Activated CD8-positive, alpha-beta memory T cell treated with anti-CD3 and anti-CD28 coated beads, Interleukin-2, amount 50 U/mL, for 24 hours (primary cell): Measurements from ENCODE around the gene NCAM1.

Experiments
- DNase-seq: peaks from one replicate; pipeline ENCODE4 v3.0.0-alpha.2; 2020; ENCODE audit errors: extremely low read depth

The NCAM1 gene

DNA sequence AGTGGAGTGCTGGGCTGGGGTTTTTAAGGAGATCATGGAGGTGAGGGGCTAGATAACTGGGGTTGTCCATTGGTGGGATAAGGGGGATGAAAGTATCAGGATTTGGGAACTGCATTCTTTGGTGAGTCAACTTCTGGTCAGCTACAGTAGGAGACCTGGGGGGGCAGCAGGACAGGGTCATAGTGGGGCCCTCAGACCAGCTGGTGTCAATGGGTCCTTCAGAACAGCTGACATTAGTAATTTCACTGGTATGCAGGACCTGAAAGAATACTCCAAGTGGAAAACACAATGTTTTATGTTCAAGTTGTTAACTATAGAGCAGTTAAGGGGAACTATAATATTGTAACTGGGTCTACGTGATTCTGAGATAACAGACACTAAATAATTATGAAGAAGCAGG lies 350.3 kb downstream of the NCAM1 start:
- DNase-seq = no peak

DNA sequence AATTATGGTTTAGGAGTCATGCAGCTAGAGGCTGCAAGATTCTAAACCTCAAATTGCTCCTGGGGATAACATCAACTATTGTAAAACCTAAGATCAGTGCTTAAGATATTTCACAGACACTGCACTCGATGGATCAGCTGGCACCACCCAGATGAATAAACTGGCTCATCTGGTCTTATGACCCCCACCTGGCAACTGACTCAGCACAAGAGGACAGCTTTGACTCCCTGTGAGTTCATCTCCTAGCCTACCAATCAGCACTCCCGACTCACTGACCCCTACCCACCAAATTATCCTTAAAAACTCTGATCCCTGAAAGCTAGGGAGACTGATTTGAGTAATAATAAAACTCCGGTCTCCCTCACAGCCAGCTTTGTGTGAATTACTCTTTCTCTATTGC lies 352.4 kb downstream of the NCAM1 start:
- no peak for DNase-seq

DNA sequence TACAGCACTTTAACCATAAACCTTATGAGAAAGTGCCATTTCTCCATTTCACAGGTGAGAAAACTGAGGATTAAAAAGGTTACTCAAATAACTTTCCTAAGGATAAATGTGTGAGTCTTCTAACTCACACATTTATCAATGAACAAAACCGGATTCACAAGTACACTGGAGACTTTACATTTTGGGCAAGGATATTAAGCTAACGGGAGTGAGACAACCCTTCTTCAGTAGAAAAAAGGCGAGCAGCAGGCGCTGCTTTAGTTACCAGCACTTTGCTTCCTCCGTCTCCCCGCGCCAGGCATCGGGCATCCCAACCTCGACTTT lies 352.8 kb downstream of the NCAM1 start:
- no peak for DNase-seq

DNA sequence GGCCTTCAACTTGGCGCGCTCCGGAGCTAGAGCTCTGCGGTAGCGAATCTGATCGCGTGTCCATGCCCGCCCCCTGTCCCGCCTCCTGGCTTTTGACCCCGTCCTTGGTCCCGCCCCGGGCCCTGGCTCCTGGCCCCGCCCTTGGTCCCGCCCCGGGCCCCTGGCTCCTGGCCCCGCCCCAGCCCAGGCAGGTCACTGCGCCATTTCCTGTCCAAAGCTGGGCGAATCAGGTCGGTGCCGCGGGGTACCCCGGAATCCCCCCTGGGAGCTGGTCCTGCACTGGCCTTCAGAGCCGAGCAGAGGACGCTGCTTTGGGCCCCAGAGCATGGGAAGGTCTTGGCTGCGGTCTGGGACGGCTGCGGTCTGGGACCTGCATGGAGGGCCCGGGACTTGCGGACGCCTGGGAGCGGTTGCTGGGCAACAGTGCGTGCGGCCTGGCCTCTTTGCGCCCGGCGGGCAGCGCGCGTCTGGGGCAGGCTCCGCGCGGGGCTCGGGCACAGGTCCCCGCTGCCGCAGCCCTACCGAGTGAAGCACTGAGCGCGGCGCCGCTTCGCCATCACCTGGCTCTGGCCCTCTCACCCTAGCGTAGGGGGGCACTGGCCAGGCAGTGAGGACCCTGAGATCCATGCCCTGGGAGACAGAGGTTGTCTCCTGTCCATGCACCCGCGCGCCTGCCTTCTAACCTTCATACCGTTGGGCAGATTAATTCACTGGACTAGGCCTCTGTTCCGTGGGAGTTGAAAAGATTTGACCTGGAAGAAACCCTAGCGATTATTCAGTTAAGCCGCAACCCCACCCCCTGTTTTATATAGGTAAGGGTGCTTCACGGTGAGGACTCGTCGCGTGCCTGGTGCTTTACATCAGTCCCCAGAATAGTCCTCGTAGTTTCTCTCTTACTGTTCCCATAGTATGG lies 353.4 kb downstream of the NCAM1 start, which contains the start of gene TTC12:
TTC12 (plus strand) TSS at position 195 of the 913 bp plus-strand sequence. CDS start 1,675 bp downstream, outside the sequence.
- DNase-seq = peak; percentile 75

DNA sequence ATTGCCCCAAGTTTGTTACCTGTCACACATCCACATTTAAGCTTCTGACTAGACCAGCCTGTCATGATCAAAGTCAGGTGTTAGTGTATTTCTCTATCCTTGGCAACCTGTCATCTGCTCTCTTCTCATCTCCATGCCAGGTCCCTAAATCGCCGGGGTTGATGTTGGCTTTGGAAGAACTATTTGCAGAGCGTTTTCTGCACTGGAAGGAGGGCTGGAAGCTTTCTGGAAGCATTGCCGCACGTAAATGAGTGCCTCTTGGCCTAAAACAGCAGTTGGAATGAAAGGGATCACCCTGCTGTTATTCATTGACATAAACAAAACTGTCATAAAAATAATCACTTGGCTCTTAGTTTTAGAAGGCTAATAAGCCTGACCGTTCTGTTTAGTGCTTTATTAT lies 354.6 kb downstream of the NCAM1 start:
- no peak for DNase-seq

DNA sequence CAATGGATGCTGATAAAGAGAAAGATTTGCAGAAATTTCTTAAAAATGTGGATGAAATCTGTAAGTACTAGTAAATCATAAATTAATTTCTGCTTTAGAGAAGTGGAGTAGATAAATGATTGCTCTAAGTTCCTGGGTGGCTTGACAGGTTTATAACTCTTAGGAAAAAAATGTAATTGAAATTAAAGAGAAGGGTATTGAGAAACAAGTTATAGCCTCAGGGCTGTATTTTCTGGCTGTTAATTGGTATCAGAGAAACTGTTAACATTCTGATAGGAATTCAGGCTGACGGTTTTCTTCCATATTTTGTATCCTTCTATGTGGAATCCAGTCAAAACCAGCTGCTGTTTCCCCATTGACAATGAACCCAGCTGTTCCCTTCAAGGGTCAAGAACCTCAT lies 355.0 kb downstream of the NCAM1 start:
- no peak for DNase-seq

DNA sequence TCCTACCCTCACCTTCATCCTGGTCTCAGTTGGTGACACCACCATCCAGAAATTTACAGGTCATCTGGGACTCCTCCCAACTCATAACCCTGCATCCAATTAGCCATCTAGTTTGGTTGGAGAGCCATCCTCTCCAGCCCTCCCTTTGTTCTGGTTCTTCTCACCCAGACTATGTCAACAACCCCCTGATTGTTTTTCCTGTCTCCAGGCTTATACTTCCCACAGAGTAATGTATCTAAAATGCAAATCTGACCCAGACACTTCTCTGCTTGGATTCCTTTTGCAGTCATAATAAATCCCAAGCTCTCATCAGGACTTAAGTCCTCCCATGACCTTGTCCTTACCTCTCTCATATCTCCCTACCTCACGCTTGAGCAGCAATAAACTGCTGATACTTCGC lies 356.1 kb downstream of the NCAM1 start:
- no peak for DNase-seq

DNA sequence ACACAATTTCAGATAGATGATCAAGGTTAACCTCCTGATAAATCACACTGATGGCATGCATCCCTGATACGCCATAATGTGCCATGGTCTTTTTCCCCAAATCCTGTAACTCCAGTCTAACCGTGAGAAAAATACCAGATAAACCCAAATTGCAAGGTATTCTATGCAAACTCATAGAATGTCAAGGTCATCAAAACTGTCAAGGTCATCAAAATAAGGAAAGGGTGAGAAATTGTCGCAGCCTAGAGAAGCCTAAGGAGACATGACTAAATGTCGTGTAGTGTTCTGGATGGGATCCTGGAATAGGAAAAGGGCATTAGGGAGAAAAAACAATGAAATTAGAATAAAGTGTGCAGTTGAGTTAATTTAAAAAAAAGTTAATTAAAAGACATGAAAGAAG lies 357.9 kb downstream of the NCAM1 start:
- DNase-seq = no peak

DNA sequence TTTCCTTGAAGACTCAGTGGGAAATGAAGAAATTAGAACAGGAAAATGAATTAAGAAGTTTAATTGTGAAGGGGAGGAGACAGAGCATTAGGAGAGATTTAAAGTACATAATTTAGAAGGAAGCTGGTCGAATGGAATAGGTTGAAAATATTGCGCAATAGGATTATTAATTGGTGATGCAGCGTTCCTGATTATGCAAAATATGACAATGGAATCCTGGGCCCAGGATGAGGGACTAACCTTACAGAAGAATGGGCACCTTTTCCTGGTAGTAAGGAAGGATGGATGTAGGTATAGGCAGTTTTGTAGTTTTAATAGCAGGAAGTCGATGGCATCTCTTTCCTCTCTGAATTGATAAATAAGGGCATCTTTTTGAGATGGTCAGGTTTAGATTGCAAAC lies 360.9 kb downstream of the NCAM1 start:
- no peak for DNase-seq

DNA sequence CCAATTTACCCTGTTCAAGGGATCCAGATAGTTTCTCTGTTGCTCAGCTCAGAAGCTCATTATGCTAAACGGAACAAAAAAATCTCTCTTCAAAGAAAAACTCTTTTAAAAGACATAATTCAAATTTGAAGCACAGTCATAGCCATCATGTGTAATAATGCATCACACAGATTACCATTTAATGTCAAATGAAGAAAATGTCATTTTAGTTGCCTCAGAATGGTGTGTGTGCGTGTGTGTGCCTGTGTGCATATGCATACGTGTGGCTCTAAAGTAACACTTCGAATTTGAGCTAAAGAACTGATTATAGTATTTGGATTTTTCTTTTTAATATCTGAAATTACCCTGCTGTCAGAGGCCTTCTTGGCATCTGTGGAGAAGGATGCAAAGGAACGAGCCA lies 363.0 kb downstream of the NCAM1 start:
- DNase-seq = no peak
